HEK293 (cell line): Measurements from ENCODE around the gene MIA3.

Source experiments
- CTCF ChIA-PET: fragments of 350-600 bp; formaldehyde crosslinking; extraction: SDS; loops from one replicate; lab custom pipeline; 2021; ENCODE audit warnings: antibody characterized with exemption; lab: Yijun Ruan, JAX
- POLR2A ChIA-PET: fragments of 300-600 bp; formaldehyde crosslinking; extraction: SDS; loops from one replicate; lab custom pipeline; 2020; ENCODE audit warnings: antibody characterized with exemption, inconsistent platforms; lab: Yijun Ruan, JAX
- H3K27ac ChIP-seq: fragments of 200-500 bp; sonication (Bioruptor generic); 2 replicates; pipeline ENCODE4 v1.5.1; 2014; ENCODE audit warnings: low read depth, low read length, control low read depth, inconsistent platforms; ENCODE audit errors: extremely low read depth
- H3K36me3 ChIP-seq, 2 experiments: fragments of 200-500 bp in 1 of 2; sonication (Bioruptor generic) in 1 of 2; 1 replicate in 1 of 2; 2 replicates in 1 of 2; pipeline ENCODE4 v1.5.1; 2014 to 2017; ENCODE audit warnings: inconsistent platforms in 2 of 2, low read length in 2 of 2; ENCODE audit not compliant: control insufficient read depth in 2 of 2, insufficient read depth in 1 of 2
- H3K4me1 ChIP-seq: fragments of 200-500 bp; sonication (Bioruptor generic); 2 replicates; pipeline ENCODE4 v1.5.1; 2014; ENCODE audit warnings: mild to moderate bottlenecking, low read length, inconsistent platforms; ENCODE audit not compliant: control insufficient read depth, insufficient read depth
- H3K4me3 ChIP-seq: 2 replicates; pipeline ENCODE4 v1.5.1; 2011; ENCODE audit warnings: low read depth, mild to moderate bottlenecking, control low read depth, low read length, moderate library complexity
- H3K9me3 ChIP-seq: fragments of 200-500 bp; sonication (Bioruptor generic); 2 replicates; pipeline ENCODE4 v1.5.1; 2014; ENCODE audit warnings: low read depth, low read length, inconsistent platforms; ENCODE audit not compliant: control insufficient read depth, insufficient read depth
- GLIS2 ChIP-seq: fragments of 450-650 bp; formaldehyde crosslinking; IDR thresholded peaks from 2 replicates; pipeline ENCODE4 v1.5.1; 2016; ENCODE audit warnings: missing biosample characterization, missing genetic modification characterization
- HIC1 ChIP-seq: fragments of 450-650 bp; formaldehyde crosslinking; IDR thresholded peaks from 2 replicates; pipeline ENCODE4 v1.5.1; 2016; ENCODE audit warnings: missing biosample characterization, missing genetic modification characterization
- PRDM1 ChIP-seq: fragments of 450-650 bp; formaldehyde crosslinking; IDR thresholded peaks from 2 replicates; pipeline ENCODE4; 2016; ENCODE audit warnings: missing biosample characterization, missing genetic modification characterization
- REPIN1 ChIP-seq: fragments of 450-650 bp; formaldehyde crosslinking; IDR thresholded peaks from 2 replicates; pipeline ENCODE4 v1.5.1; 2017; ENCODE audit warnings: missing biosample characterization, missing genetic modification characterization, low read depth
- SETDB1 ChIP-seq: IDR thresholded peaks from one replicate; pipeline ENCODE4 v1.6.1; 2017; ENCODE audit warnings: mild to moderate bottlenecking, low read length, moderate library complexity, mixed read lengths; ENCODE audit not compliant: insufficient read length
- SP2 ChIP-seq: fragments of 450-650 bp; formaldehyde crosslinking; IDR thresholded peaks from 2 replicates; pipeline ENCODE4 v1.5.1; 2016; ENCODE audit warnings: missing biosample characterization, missing genetic modification characterization
- SP3 ChIP-seq: fragments of 450-650 bp; formaldehyde crosslinking; IDR thresholded peaks from 2 replicates; pipeline ENCODE4 v1.5.1; 2016; ENCODE audit warnings: missing biosample characterization, missing genetic modification characterization
- ZBTB17 ChIP-seq: fragments of 450-650 bp; formaldehyde crosslinking; IDR thresholded peaks from 2 replicates; pipeline ENCODE4 v1.5.1; 2016; ENCODE audit warnings: missing biosample characterization, missing genetic modification characterization
- ZBTB7A ChIP-seq: fragments of 450-650 bp; formaldehyde crosslinking; IDR thresholded peaks from 2 replicates; pipeline ENCODE4 v1.5.1; 2016; ENCODE audit warnings: low read depth, missing biosample characterization, missing genetic modification characterization
- ZFP69B ChIP-seq: fragments of 450-650 bp; formaldehyde crosslinking; IDR thresholded peaks from 2 replicates; pipeline ENCODE4 v1.5.1; 2016; ENCODE audit warnings: missing biosample characterization, missing genetic modification characterization
- ZNF138 ChIP-seq: fragments of 450-650 bp; formaldehyde crosslinking; IDR thresholded peaks from 2 replicates; pipeline ENCODE4 v1.5.1; 2016; ENCODE audit warnings: missing biosample characterization, missing genetic modification characterization, borderline replicate concordance
- ZNF24 ChIP-seq: fragments of 450-650 bp; formaldehyde crosslinking; IDR thresholded peaks from 2 replicates; pipeline ENCODE4 v1.5.1; 2016; ENCODE audit warnings: missing biosample characterization, missing genetic modification characterization
- ZNF26 ChIP-seq: fragments of 450-650 bp; formaldehyde crosslinking; IDR thresholded peaks from 2 replicates; pipeline ENCODE4 v1.5.1; 2016; ENCODE audit warnings: missing biosample characterization, missing genetic modification characterization
- ZNF416 ChIP-seq: fragments of 450-650 bp; formaldehyde crosslinking; IDR thresholded peaks from 2 replicates; pipeline ENCODE4 v1.5.1; 2016; ENCODE audit warnings: missing biosample characterization, missing genetic modification characterization
- ZNF423 ChIP-seq: fragments of 450-650 bp; formaldehyde crosslinking; IDR thresholded peaks from 2 replicates; pipeline ENCODE4 v1.5.1; 2016; ENCODE audit warnings: missing biosample characterization, missing genetic modification characterization
- ZNF48 ChIP-seq: fragments of 450-650 bp; formaldehyde crosslinking; IDR thresholded peaks from 2 replicates; pipeline ENCODE4 v1.5.1; 2016; ENCODE audit warnings: missing biosample characterization, missing genetic modification characterization
- ZNF549 ChIP-seq: fragments of 450-650 bp; IDR thresholded peaks from 2 replicates; pipeline ENCODE4 v1.5.1; 2018; ENCODE audit warnings: missing biosample characterization, missing genetic modification characterization, mild to moderate bottlenecking, inconsistent platforms, moderate library complexity
- ZNF560 ChIP-seq: fragments of 450-650 bp; formaldehyde crosslinking; IDR thresholded peaks from 2 replicates; pipeline ENCODE4 v1.5.1; 2017; ENCODE audit warnings: missing biosample characterization, missing genetic modification characterization, borderline replicate concordance
- ZNF621 ChIP-seq: fragments of 450-650 bp; formaldehyde crosslinking; IDR thresholded peaks from 2 replicates; pipeline ENCODE4 v1.5.1; 2017; ENCODE audit warnings: missing biosample characterization, missing genetic modification characterization
- ZNF837 ChIP-seq: fragments of 450-650 bp; formaldehyde crosslinking; IDR thresholded peaks from 2 replicates; pipeline ENCODE4 v1.5.1; 2016; ENCODE audit warnings: missing biosample characterization, missing genetic modification characterization
- ZSCAN16 ChIP-seq: fragments of 450-650 bp; formaldehyde crosslinking; IDR thresholded peaks from 2 replicates; pipeline ENCODE4 v1.5.1; 2016; ENCODE audit warnings: missing biosample characterization, missing genetic modification characterization
- ZSCAN18 ChIP-seq: fragments of 450-650 bp; formaldehyde crosslinking; IDR thresholded peaks from 2 replicates; pipeline ENCODE4 v1.5.1; 2016; ENCODE audit warnings: missing biosample characterization, missing genetic modification characterization

Gene MIA3

GRCh38 chr1:222570837-222571236, 47.1 kb upstream of the MIA3 start (continued):
- TF ChIP-seq HIC1 (tag by site-specific recombination) (no peak), ZFP69B (tag by site-specific recombination) (no peak), ZSCAN18 (tag by site-specific recombination) (no peak), SP3 (tag by site-specific recombination) (no peak), GLIS2 (no peak), ZNF416 (tag by site-specific recombination) (no peak), ZNF837 (tag by site-specific recombination) (no peak), SETDB1 (no peak), ZNF621 (tag by site-specific recombination) (no peak), ZNF560 (no peak), ZNF423 (tag by site-specific recombination) (no peak), ZBTB7A (tag by site-specific recombination) (no peak), ZNF24 (tag by site-specific recombination) (no peak)

- Histone ChIP-seq H3K27ac (no peak overlapping the region), H3K4me3 (no peak overlapping the region), H3K4me1 (no peaks in the 10 kb centered on the region), H3K36me3 (peaks cover 19 to 50% of the 10 kb centered on the region in 2 experiments), H3K9me3 (no peaks in the 10 kb centered on the region)
- ChIA-PET POLR2A (no interaction called here), CTCF (interaction anchor here (1.5 kb wide), 1 partner anchor 18 kb away, joined by 3 read pairs; no protein-coding TSS in a partner anchor)
- TF ChIP-seq ZNF48 (tag by site-specific recombination) (no peak), ZNF26 (tag by site-specific recombination) (no peak), ZNF549 (tag by site-specific recombination) (no peak), ZNF138 (tag by site-specific recombination) (no peak), ZBTB17 (tag by site-specific recombination) (no peak), SP2 (no peak), REPIN1 (tag by site-specific recombination) (no peak), ZSCAN16 (tag by site-specific recombination) (no peak), PRDM1 (tag by site-specific recombination) (no peak)
Measured at GRCh38 chr1:222579316-222579715, 38.6 kb upstream of the MIA3 start.
